Breast epithelium (tissue), 4 donors: ENCODE results near the gene NUP98. TPM values are rescaled to one million over a fixed set of nuclear protein-coding genes. Genes with fewer than 3 reads are reported as not detected.
"Not testable (repeated sequence)": the region's sequence is repeated elsewhere in the genome, so short reads cannot be mapped to it uniquely, and the experiment has no call there.

ENCODE experiments used
- DNase-seq, 2 donors: peaks; one replicate each; pipeline ENCODE4 v3.0.0-alpha.2; 2019; ENCODE audit warnings: low spot score in 2 of 2
- H3K27ac ChIP-seq, 2 donors: fragments of 200-600 bp; sonication (generic) in 1 of 2; one replicate each; pipeline ENCODE4 v1.5.1; 2016 to 2019; ENCODE audit warnings: mild to moderate bottlenecking in 1 of 2
- H3K27me3 ChIP-seq, 2 donors: fragments of 200-600 bp; sonication (generic) in 1 of 2; one replicate each; pipeline versions ENCODE4 v1.5.1 to v1.6.0; 2017 to 2019; ENCODE audit warnings: control low read depth in 1 of 2, mild to moderate bottlenecking in 1 of 2
- H3K36me3 ChIP-seq: fragments of 200-600 bp; one replicate; pipeline ENCODE4 v1.5.1; 2019
- H3K4me1 ChIP-seq, 2 donors: fragments of 200-600 bp; sonication (generic); one replicate each; pipeline ENCODE4 v1.5.1; 2016 to 2019; ENCODE audit warnings: control low read depth in 1 of 2
- H3K4me3 ChIP-seq, 3 donors: fragments of 200-600 bp; sonication (generic); 1 replicate in 2 of 3; 2 replicates in 1 of 3; pipeline ENCODE4 v1.5.1; 2016 to 2019; ENCODE audit warnings: mild to moderate bottlenecking in 3 of 3, moderate library complexity in 2 of 3
- H3K9me3 ChIP-seq, 2 donors: fragments of 200-600 bp; sonication (generic) in 1 of 2; one replicate each; pipeline ENCODE4 v1.5.1; 2016 to 2019; ENCODE audit warnings: control low read depth in 1 of 2
- POLR2A ChIP-seq: fragments of 450-650 bp; IDR thresholded peaks from one replicate; pipeline ENCODE4 v1.6.1; 2016; ENCODE audit warnings: antibody characterized with exemption, mild to moderate bottlenecking, moderate library complexity
- POLR2AphosphoS5 ChIP-seq, 3 donors: sonication (generic); formaldehyde crosslinking; IDR thresholded peaks; one replicate each; pipeline ENCODE4 v1.6.1; 2017; ENCODE audit warnings: antibody characterized with exemption in 3 of 3
- intact Hi-C: fragments of 100-400 bp; cut with DNase I; formaldehyde crosslinking; loops from one replicate; pipeline ENCODE4 v1.15.1; 2023; ENCODE audit warnings: low total_unique reads
- total RNA-seq, 3 donors: library from RNA; depleted of rRNA; stranded (reverse); fragments of >200 nt; gene quantifications; one replicate each; pipeline ENCODE4 v1.1.0, GENCODE V29; 2016
- TF ChIP-seq, protein P1 (sequence below), 3 donors: fragments of 450-650 bp; IDR thresholded peaks; one replicate each; pipeline ENCODE4 v1.5.1; 2016 to 2017; ENCODE audit warnings: antibody characterized with exemption in 3 of 3, mild to moderate bottlenecking in 3 of 3, moderate library complexity in 3 of 3

Gene NUP98
- total RNA-seq, 3 donors from 2014 or later, result 98.1 to 178 (median 142) TPM

DNA sequence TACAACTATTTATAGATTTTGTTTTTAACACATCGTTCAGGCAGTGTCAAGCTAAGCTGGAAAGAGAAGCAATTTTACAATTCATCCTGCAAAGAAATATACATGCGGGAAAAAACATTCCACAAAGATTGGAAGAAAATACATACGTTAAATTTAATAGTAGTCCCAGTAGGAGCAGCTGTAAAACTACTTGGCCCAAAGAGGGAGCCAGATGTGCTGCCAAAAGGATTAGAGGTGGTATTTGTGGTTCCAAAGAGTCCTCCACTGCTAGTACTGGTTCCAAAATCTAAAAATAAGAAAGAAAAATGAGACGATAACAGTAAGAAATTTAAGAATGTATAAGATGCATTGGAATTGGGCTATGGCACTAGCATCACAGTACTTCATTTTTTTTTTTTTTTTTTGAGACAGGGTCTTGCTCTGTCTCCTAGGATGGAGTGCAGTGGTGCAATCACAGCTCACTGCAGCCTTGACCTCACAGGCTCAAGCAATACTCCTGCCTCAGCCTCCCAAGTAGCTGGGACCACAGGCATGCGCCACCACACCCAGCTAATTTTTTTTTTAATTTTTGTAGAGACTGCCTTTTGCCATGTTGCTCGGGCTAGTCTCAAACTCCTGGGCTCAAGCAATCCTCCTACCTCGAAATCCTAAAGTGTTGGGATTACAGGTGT, 21.5 kb downstream of the NUP98 start:
- no peaks in the 10 kb centered on the region for H3K27me3 ChIP-seq
- no peak overlapping the region for H3K27ac ChIP-seq
- H3K9me3 ChIP-seq, result no peaks in the 10 kb centered on the region
- H3K36me3 ChIP-seq, result peaks cover 3% of the 10 kb centered on the region
- DNase-seq, result no peak
- no peak overlapping the region for H3K4me3 ChIP-seq
- H3K4me1 ChIP-seq, result no peaks in the 10 kb centered on the region
- TF ChIP-seq POLR2AphosphoS5 (IDR thresholded peaks at IDR 0.05), result no peak
- TF ChIP-seq, protein P1, sequence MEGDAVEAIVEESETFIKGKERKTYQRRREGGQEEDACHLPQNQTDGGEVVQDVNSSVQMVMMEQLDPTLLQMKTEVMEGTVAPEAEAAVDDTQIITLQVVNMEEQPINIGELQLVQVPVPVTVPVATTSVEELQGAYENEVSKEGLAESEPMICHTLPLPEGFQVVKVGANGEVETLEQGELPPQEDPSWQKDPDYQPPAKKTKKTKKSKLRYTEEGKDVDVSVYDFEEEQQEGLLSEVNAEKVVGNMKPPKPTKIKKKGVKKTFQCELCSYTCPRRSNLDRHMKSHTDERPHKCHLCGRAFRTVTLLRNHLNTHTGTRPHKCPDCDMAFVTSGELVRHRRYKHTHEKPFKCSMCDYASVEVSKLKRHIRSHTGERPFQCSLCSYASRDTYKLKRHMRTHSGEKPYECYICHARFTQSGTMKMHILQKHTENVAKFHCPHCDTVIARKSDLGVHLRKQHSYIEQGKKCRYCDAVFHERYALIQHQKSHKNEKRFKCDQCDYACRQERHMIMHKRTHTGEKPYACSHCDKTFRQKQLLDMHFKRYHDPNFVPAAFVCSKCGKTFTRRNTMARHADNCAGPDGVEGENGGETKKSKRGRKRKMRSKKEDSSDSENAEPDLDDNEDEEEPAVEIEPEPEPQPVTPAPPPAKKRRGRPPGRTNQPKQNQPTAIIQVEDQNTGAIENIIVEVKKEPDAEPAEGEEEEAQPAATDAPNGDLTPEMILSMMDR (IDR thresholded peaks at IDR 0.05), result no peak
- TF ChIP-seq POLR2A, result no peak
- intact Hi-C loops, result no loop called here

DNA sequence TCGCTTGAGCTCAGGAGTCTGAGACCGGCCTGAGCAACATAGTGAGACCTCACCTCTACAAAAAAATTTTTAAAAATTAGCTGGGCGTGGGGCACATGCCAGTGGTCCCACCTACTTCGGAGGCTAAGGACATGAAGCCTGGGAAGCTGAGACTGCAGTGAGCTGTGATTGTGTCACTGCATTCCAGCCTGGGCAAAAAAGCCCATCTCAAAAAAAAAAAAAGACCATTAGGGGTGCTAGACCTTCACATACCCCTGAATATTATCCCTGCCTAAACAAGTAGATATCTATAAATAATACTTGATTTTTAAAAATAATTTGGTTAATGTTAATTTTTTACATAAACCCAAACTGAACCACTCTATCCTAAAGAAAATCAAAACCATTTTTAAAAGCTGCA, 24.2 kb downstream of the NUP98 start:
- Histone ChIP-seq H3K27me3 (no peaks in the 10 kb centered on the region), H3K4me1 (no peaks in the 10 kb centered on the region), H3K36me3 (peaks cover 3% of the 10 kb centered on the region), H3K4me3 (no peak overlapping the region), H3K27ac (no peak overlapping the region), H3K9me3 (no peaks in the 10 kb centered on the region)
- TF ChIP-seq POLR2A, result no peak
- TF ChIP-seq, protein P1 (IDR thresholded peaks at IDR 0.05), result no peak
- TF ChIP-seq POLR2AphosphoS5 (IDR thresholded peaks at IDR 0.05), result no peak
- intact Hi-C loops, result no loop called here
- DNase-seq, result no peak

DNA sequence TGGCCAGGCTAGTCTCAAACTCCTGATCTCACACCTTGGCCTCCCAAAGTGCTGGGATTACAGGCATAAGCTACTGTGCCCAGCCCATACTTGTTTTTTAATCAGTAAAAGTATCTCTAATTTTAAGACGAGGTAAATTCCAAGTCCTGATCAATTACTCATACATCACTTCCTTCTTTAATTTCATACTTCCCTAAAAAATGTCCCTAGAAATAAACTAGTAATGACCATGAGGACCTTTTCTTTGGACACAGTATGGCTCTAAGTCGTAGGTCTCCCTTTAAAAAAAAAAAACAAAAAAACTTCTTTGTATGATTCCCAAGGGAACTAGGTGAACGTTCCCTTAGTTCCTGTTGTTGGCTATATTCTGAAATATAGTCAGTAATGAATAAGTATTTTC, 29.8 kb downstream of the NUP98 start:
- H3K27me3 ChIP-seq, result no peaks in the 10 kb centered on the region
- no peaks in the 10 kb centered on the region for H3K4me1 ChIP-seq
- intact Hi-C loops, result no loop called here
- H3K36me3 ChIP-seq, result peaks cover 3% of the 10 kb centered on the region
- no peak overlapping the region for H3K4me3 ChIP-seq
- no peak for DNase-seq
- TF ChIP-seq, protein P1 (IDR thresholded peaks at IDR 0.05), result no peak
- TF ChIP-seq POLR2A (no peak), POLR2AphosphoS5 (IDR thresholded peaks at IDR 0.05) (no peak)
- no peak overlapping the region for H3K27ac ChIP-seq
- no peaks in the 10 kb centered on the region for H3K9me3 ChIP-seq

DNA sequence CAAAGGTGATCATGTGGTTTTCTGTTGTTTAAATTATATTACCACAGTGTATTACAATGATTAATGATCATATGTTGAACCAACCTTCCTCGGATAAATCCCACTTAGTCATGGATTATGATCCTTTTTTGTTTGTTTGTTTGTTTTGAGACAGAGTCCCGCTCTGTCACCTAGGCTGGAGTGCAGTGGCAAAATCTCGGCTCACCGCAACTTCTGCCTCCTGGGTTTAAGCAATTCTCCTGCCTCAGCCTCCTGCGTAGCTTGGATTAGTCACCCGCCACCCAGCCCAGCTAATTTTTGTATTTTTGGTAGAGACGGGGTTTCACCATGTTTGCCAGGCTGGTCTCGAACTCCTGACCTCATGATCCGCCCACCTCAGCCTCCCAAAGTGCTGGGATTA, 30.5 kb downstream of the NUP98 start:
- H3K4me1 ChIP-seq, H3K36me3 ChIP-seq, H3K27me3 ChIP-seq, intact Hi-C loops, H3K27ac ChIP-seq, DNase-seq, H3K4me3 ChIP-seq, H3K9me3 ChIP-seq: not testable (repeated sequence)

DNA sequence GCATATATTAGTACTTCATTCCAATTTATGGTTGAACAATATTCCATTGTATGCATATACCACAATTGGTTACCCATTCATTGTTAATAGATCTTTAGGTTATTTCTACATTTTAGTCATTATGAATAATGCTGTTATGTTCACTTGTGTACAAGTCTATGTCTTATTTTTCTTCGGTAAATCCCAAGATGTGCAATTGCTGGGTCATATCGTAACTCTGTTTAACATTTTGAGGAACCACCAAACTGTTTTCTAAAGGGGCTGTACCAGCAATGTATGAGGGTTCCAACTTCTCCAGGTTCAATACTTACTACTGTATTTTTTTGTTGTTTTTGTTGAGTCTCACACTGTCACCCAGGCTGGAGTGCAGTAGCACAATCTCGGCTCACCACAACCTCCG, 33.1 kb downstream of the NUP98 start:
- Histone ChIP-seq H3K27ac (no peak overlapping the region), H3K27me3 (no peaks in the 10 kb centered on the region), H3K9me3 (no peaks in the 10 kb centered on the region), H3K4me3 (no peak overlapping the region), H3K4me1 (no peaks in the 10 kb centered on the region), H3K36me3 (peaks cover 3% of the 10 kb centered on the region)
- intact Hi-C loops, result no loop called here
- DNase-seq, result no peak
- TF ChIP-seq POLR2A (no peak), POLR2AphosphoS5 (IDR thresholded peaks at IDR 0.05) (no peak)
- TF ChIP-seq, protein P1 (IDR thresholded peaks at IDR 0.05), result no peak

DNA sequence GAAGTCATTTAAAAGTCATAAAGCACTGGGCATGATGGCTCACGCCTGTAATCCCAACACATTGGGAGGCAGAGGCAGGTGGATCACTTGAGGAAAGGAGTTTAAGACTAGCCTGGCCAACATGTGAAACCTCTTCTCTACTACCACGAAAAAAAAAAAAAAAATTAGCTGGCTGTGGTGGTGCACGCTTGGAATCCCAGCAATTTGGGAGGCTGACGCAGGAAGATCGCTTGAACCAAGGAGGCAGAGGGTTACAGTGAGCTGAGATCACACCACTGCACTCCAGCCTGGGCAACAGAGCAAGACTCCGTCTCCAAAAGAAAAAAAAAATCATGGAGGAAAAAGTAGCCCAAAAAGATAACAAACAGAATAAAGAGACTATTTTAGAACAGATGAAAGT, 42.2 kb downstream of the NUP98 start:
- no peaks in the 10 kb centered on the region for H3K27me3 ChIP-seq
- H3K36me3 ChIP-seq, result no peaks in the 10 kb centered on the region
- no peak for DNase-seq
- no peak overlapping the region for H3K27ac ChIP-seq
- no peaks in the 10 kb centered on the region for H3K9me3 ChIP-seq
- peaks cover 0 to 6% of the 10 kb centered on the region in 2 donors for H3K4me1 ChIP-seq
- intact Hi-C loops, result no loop called here
- TF ChIP-seq POLR2A (no peak), POLR2AphosphoS5 (IDR thresholded peaks at IDR 0.05) (no peak)
- TF ChIP-seq, protein P1 (IDR thresholded peaks at IDR 0.05), result no peak
- no peak overlapping the region for H3K4me3 ChIP-seq
